Kidney (tissue), 14 donors: ENCODE results near the gene RHOG. TPM values are rescaled to one million over a fixed set of nuclear protein-coding genes. Genes with fewer than 3 reads are reported as not detected.

ENCODE experiments used
- DNase-seq, 5 donors: peaks; one replicate each; pipeline ENCODE4 v3.0.0-alpha.2; 2013 to 2020
- FAIRE-seq: peaks from 2 replicates; lab custom pipeline; 2012; peaks lifted over from hg19 to GRCh38; lab: Jason Lieb, UNC
- H3K27ac ChIP-seq, 2 donors: one replicate each; pipeline ENCODE4 v1.7.0; 2013; ENCODE audit warnings: low read depth in 2 of 2, low read length in 2 of 2, inconsistent platforms in 1 of 2
- H3K27me3 ChIP-seq: one replicate; pipeline ENCODE4 v1.7.1; 2013; ENCODE audit warnings: low read length, inconsistent platforms; ENCODE audit not compliant: control insufficient read depth, insufficient read depth
- H3K36me3 ChIP-seq, 3 donors: one replicate each; pipeline versions ENCODE4 v1.7.0 to v1.7.1; 2013; ENCODE audit warnings: low read length in 3 of 3, control low read depth in 1 of 3, inconsistent platforms in 1 of 3; ENCODE audit not compliant: insufficient read depth in 3 of 3, control insufficient read depth in 2 of 3
- H3K4me1 ChIP-seq, 3 donors: one replicate each; pipeline versions ENCODE4 v1.7.0 to v1.7.1; 2013; ENCODE audit warnings: low read length in 3 of 3, inconsistent platforms in 1 of 3, low read depth in 1 of 3; ENCODE audit not compliant: control insufficient read depth in 2 of 3, insufficient read depth in 2 of 3
- H3K4me3 ChIP-seq, 3 donors: one replicate each; pipeline versions ENCODE4 v1.7.0 to v1.8.1; 2013; ENCODE audit warnings: low read length in 3 of 3, control low read depth in 1 of 3, inconsistent platforms in 1 of 3
- H3K9ac ChIP-seq, 3 donors: one replicate each; pipeline versions ENCODE4 v1.7.0 to v1.7.1; 2013; ENCODE audit warnings: low read length in 3 of 3, control low read depth in 1 of 3, inconsistent platforms in 1 of 3
- H3K9me3 ChIP-seq, 3 donors: one replicate each; pipeline versions ENCODE4 v1.7.0 to v1.7.1; 2013; ENCODE audit warnings: low read length in 3 of 3, control low read depth in 1 of 3, inconsistent platforms in 1 of 3; ENCODE audit not compliant: control insufficient read depth in 2 of 3, insufficient read depth in 1 of 3
- intact Hi-C: fragments of 100-400 bp; cut with DNase I; formaldehyde crosslinking; loops from one replicate; pipeline ENCODE4 v1.11.1; 2022
- polyA plus RNA-seq: library from polyadenylated mRNA; stranded (reverse); fragments of 350-450 nt; fragmentation: Illumina TruSeq; extraction: RNeasy Lipid Tissue Mini Kit (QIAGEN cat#74804); gene quantifications from one replicate; pipeline ENCODE4 v1.2.3, GENCODE V29; 2014; ENCODE audit warnings: low read depth, low replicate concordance; ENCODE audit not compliant: insufficient read depth
- total RNA-seq: library from RNA; stranded (reverse); fragmentation: NEBNext Ultra II Directional; extraction: Animal tissue kit (Norgen Biotek cat#: 25700); gene quantifications from one replicate; pipeline ENCODE4 v1.2.1, GENCODE V29; 2021
- TF ChIP-seq, protein P1 (sequence below): IDR thresholded peaks from 3 replicates; pipeline ENCODE4 v1.5.1; 2012; ENCODE audit warnings: mild to moderate bottlenecking, moderate library complexity, borderline replicate concordance; ENCODE audit not compliant: insufficient read depth; ENCODE audit errors: extremely low read depth
- donor health status: control.
- donor health status: control.
- donor health status: control.
- donor health status: control.
- donor health status: control.
- donor health status: DM: yes; HTN: yes; CAD: no.
- donor health status: Normal renal cell carcinoma (clear cell type).

RHOG gene
- total and polyA plus RNA-seq, 2 donors from 2014 or later, result 43.1 to 56.0 TPM

DNA sequence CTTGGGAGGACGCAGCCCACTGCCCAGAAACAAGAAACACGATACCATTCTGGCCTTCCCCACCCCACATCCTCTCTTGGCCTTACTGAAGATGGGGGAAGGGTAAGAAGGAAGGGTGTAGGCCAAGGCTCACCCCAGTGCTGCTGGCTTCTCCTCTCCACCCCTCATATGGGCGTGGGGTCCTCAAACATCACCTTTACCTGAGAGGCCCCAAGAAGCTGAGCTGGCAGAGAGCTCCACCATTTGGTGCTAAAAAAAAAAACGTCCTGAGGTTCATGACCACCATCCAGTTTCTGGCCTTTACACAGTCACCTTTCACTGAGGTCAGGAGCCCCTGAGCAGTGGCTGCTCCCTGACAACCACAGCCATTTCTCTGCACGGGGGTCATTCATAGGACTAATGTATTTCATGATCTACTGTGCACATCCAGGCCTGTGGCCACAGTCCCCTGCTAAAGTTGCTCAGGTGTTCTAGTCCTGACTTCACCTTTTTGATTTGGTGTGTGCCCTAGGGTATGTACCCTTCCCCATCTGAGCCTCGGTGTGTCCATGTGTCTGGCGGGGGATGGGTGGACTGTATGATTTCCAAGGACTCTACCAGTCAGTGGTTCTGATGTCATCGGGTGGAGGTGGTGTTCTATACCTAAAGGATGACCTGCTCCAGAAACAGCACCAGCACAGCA, 15.1 kb downstream of the RHOG start:
- intact Hi-C loops, result no loop called here

DNA sequence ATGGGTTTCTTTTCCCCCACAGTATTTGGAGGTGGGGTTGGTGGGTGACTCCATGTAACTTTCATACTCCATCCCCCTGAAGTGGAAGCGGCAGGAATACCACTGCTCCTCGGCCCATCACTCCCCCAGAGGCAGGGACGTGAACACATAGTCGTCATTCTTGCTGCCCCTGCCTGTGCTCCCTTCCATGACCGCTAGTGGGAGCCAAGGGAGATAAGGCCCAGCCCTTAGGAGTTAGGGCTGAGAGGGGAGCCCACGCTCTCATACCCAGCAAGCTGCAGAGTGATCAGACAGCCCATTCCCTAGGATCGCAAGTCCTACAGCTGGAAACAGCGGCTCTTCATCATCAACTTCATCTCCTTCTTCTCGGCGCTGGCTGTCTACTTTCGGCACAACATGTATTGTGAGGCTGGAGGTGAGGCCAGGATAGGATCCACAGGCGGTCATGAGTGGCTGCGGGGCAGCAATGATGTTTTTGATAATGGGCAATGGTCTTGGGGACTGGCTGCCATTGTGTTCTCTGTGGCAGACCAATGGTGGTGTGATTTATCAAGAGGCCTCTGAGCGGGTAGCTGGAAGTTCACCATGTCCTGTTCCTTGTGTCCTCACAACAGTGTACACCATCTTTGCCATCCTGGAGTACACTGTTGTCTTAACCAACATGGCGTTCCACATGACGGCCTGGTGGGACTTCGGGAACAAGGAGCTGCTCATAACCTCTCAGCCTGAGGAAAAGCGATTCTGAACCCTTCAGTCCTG, 15.9 kb downstream of the RHOG start:
- Histone ChIP-seq H3K4me3 (no peak overlapping the region), H3K36me3 (peaks cover 0 to 7% (median 6%) of the 10 kb centered on the region in 3 donors), H3K27ac (no peak overlapping the region), H3K9ac (no peak overlapping the region), H3K4me1 (no peaks in the 10 kb centered on the region), H3K9me3 (no peaks in the 10 kb centered on the region), H3K27me3 (no peaks in the 10 kb centered on the region)
- TF ChIP-seq, protein P1, sequence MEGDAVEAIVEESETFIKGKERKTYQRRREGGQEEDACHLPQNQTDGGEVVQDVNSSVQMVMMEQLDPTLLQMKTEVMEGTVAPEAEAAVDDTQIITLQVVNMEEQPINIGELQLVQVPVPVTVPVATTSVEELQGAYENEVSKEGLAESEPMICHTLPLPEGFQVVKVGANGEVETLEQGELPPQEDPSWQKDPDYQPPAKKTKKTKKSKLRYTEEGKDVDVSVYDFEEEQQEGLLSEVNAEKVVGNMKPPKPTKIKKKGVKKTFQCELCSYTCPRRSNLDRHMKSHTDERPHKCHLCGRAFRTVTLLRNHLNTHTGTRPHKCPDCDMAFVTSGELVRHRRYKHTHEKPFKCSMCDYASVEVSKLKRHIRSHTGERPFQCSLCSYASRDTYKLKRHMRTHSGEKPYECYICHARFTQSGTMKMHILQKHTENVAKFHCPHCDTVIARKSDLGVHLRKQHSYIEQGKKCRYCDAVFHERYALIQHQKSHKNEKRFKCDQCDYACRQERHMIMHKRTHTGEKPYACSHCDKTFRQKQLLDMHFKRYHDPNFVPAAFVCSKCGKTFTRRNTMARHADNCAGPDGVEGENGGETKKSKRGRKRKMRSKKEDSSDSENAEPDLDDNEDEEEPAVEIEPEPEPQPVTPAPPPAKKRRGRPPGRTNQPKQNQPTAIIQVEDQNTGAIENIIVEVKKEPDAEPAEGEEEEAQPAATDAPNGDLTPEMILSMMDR, result peak; percentile 53
- peak in 3 of 5 donors; percentile 27 to 47 (median 31) for DNase-seq
- intact Hi-C loops, result no loop called here
- FAIRE-seq, result no peak

More for the DNA sequence above, 15.1 kb downstream of the RHOG start:
- no peaks in the 10 kb centered on the region for H3K27me3 ChIP-seq
- DNase-seq (no peak), FAIRE-seq (no peak)
- H3K9ac ChIP-seq, result no peak overlapping the region
- H3K9me3 ChIP-seq, result no peaks in the 10 kb centered on the region
- H3K4me3 ChIP-seq, result no peak overlapping the region
- peaks cover 0 to 6% (median 5%) of the 10 kb centered on the region in 3 donors for H3K36me3 ChIP-seq
- H3K4me1 ChIP-seq, result no peaks in the 10 kb centered on the region
- no peak overlapping the region for H3K27ac ChIP-seq
- TF ChIP-seq, protein P1, result no peak

DNA sequence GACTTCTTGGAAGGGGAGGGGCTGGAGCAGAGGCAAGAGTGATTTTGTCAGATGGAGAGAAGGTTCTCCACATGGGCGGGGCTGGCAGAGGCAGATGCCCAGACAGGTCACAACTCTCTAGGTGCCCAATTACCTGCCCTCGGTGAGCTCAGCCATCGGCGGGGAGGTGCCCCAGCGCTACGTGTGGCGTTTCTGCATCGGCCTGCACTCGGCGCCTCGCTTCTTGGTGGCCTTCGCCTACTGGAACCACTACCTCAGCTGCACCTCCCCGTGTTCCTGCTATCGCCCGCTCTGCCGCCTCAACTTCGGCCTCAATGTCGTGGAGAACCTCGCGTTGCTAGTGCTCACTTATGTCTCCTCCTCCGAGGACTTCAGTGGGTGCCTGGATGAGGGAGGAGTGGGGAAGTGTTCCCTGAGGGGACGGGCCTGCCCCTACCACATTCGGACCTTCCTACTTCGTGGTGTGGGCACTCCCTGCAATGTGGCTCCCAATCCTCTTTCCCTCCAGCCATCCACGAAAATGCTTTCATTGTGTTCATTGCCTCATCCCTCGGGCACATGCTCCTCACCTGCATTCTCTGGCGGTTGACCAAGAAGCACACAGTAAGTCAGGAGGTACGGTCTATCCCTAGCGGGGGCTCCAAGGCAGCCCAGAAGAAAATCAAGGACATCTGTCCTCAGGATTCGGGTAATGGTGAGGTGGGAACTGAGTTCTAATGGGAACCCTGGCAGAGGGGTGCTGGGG, 16.8 kb downstream of the RHOG start:
- no peak for DNase-seq
- H3K9ac ChIP-seq, result no peak overlapping the region
- TF ChIP-seq, protein P1, result no peak
- no peaks in the 10 kb centered on the region for H3K4me1 ChIP-seq
- H3K27ac ChIP-seq, result no peak overlapping the region
- intact Hi-C loops, result no loop called here
- peaks cover 0 to 7% (median 6%) of the 10 kb centered on the region in 3 donors for H3K36me3 ChIP-seq
- H3K9me3 ChIP-seq, result no peaks in the 10 kb centered on the region
- H3K4me3 ChIP-seq, result no peak overlapping the region
- H3K27me3 ChIP-seq, result no peaks in the 10 kb centered on the region
- FAIRE-seq, result no peak
